NCI-H2107 treated with DMSO at 0.1 percent for 48 hours (cell line): ENCODE measurements around the gene ADD3.
"Not testable (repeated sequence)": the region's sequence is repeated elsewhere in the genome, so short reads cannot be mapped to it uniquely, and the experiment has no call there.

Experiments used
- DNase-seq: peaks from one replicate; lab custom pipeline; 2025; ENCODE audit not compliant: unreplicated experiment; lab: John Stamatoyannopoulos, UW

ADD3 gene

GRCh38 chr10:110033701-110034235 lies 26.0 kb downstream of the ADD3 start:
- DNase-seq = no peak

DNA sequence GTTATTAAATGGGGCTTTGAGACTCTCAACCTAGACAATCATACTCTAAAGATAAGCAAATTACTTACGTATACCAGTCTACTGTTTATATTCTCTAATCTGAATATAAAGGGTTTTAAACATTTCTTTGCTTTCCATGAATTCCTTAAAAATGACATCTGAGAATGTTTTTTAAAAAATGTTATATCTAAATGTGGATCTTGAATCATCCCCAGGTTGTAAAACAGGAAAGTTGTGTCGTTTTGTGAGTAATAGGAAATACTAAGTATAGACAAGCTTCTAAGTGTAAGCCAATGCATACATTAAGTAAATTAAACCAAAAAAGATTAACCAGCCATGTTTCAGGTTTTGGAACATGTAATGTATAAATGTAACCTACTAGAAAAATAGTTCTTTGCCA lies 26.8 kb downstream of the ADD3 start:
- DNase-seq = no peak

GRCh38 chr10:110035070-110035921 lies 27.5 kb downstream of the ADD3 start:
- no peak for DNase-seq

DNA sequence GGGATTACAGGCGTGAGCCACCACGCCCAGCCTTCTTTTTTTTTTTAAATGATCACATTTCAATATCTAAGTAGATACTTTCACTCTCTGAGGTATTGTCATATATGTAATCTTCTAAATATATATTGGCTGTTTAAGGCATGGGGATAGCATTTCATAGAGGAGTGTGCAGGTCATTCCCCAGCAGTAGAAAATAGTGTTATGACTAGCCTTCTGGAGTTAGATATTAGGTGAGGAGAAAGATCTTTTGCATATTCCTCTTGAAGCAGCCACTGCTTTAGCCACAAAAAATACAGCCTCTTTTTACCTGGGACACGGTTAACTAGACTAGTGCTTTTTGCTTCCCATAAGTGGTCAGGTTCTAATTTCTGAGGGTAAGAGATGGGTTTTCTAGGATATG lies 28.9 kb downstream of the ADD3 start:
- no peak for DNase-seq

DNA sequence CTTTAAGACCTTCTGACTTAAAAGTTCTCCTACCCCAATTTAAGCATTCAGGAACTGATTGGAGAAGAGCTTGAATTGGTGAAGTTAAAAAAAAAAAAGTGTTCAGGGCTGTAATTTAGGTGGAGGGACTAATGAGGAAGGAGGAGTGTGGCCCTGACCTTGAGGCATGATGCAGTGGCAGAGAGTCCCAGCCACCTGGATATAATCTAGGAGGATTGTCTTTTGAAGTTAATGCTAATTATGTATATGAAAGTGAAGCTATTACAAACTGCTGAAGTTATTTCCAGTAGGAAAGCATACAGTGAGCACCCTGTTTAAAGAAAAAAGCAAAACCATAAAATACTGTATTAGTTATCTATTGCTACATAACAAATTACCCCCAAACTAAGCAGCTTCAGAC lies 31.5 kb downstream of the ADD3 start:
- no peak for DNase-seq

GRCh38 chr10:110040108-110040507 lies 32.3 kb downstream of the ADD3 start:
- DNase-seq = no peak

DNA sequence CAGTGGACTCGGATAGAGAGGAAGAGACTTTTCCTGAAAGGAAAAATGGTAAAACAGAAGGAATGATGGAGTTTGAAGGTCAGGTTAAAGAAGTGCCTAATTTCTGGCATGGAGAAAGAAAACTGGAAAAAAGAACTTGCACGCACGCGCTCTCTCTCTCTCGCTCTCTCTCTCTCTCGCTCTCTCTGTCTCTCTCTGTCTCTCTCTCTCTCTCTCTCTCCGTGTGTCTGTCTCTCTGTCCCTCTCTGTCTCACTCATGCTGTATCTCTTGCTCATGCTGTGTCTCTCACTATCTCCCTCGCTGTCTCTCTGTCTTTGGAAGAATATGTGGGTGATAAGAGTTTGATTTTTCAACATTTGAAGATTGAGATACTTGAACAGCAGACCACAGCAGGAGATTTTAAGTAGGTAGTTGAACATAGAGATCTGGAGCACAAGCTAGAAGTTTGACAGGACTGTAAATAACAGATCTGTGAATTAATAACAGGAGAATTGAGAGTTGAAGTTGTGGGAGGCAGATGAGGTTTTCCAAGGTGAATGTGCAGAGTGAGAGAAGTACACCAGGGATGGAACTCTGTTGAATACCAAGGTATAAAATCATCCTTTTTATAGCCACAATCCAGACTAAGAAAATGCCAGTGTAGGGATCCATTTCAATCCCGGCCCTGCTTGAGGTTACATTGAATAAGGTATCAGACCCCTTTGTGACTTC lies 33.1 kb downstream of the ADD3 start:
- DNase-seq = no peak

GRCh38 chr10:110041479-110041829 lies 33.7 kb downstream of the ADD3 start:
- DNase-seq = no peak

DNA sequence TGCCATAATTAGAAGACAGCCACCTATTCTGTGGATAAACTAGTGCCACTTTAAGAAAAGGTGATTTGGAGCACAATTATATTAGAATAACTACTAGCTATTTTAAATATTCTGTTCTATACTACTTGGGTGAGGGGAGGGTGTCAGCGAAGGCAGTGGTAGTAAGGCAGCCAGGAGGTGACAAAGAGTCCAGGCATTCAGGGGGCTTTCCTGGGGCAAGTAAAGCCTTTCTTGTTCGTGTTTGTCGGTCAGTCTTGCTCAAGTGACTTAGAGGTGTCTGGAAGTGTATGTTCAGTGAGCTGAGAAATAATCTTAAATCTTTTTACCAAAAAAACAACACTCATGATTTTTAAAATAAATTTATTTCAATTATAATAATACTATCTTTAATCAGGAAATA lies 34.4 kb downstream of the ADD3 start:
- DNase-seq = no peak

DNA sequence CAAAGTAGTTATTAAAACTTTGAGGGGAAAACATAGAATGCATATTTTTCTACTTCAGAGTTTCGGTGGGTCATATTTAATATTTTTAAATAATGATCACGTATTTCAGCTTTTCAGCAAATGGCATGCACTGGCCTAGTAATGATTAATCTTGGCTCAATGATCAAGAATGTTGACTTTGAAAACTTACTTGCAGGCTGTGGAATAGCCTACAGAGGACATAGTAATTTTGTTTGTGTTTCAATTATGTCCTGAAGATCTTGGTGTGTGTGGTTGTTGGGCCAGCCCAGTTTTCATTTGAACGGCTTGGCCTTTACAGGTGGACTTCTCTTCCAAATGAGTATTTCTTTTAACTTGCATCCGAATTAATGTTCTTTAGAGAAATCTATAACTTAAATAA lies 35.1 kb downstream of the ADD3 start:
- no peak for DNase-seq

DNA sequence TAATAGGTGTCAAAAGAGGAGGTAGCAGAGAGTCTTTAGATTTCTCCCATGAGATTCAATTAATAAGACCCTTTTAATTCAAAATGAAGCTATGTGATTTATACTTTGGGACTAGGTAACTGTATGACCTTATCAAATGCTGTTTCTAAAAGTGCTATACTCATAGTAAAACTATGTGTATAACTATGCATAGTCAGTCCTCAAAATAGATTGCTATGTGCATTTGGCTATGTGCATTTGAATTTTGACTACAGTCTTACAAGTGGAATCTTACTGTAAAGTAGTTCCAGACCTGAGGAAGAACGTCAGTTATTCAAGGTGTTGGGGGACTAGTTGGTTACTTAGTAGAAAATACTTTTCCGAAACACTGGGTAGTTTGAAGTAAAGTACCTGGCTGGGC lies 36.9 kb downstream of the ADD3 start:
- no peak for DNase-seq

- DNase-seq = no peak
These were observed 38.0 kb downstream of the ADD3 start for GRCh38 chr10:110045772-110046171.

DNA sequence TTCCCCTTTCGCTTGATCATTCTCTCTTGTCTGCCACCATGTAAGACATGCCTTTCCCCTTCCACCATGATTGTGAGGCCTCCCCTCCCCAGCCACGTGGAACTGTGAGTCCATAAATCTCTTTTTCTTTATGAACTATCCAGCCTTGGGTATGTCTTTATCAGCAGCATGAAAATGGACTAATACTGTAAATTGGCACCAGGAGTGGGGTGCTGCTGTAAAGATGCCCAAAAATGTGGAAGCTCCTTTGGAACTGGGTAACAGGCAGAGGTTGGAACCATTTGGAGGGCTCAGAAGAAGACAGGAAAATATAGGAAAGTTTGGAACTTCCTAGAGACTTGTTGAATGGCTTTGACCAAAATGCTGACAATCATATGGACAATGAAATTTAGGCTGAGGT lies 40.4 kb downstream of the ADD3 start:
- not testable (repeated sequence) for DNase-seq

- no peak for DNase-seq
These were observed 41.0 kb downstream of the ADD3 start for GRCh38 chr10:110048781-110049180.

DNA sequence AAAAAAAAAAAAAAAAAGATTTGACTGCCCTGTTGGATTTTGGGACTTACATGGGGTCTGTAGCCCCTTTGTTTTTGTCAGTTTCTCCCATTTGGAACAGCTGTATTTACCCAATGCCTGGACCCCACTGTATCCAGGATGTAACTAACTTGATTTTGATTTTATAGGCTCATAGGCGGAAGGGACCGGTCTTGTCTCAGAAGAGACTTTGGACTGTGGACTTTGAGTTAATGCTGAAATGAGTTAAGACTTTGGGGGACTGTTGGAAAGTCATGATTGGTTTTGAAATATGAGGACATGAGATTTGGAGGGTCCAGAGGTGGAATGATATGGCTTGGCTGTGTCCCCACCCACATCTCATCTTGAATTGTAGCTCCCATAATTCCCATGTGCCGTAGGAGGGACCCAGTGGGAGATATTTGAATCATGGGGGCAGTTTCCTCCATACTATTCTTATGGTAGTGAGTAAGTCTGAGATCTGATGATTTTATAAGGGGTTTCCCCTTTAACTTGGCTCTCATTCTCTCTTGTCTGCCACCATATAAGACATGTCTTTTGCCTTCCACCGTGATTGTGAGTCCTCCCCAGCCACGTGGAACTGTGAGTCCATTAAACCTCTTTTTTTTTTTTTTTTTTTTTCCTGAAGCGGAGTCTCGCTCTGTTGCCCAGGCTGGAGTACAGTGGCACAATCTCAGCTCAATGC lies 42.3 kb downstream of the ADD3 start:
- not testable (repeated sequence) for DNase-seq

- DNase-seq = no peak
These were observed 43.7 kb downstream of the ADD3 start for GRCh38 chr10:110051487-110051886.

GRCh38 chr10:110052916-110053315 lies 45.1 kb downstream of the ADD3 start:
- no peak for DNase-seq

GRCh38 chr10:110056822-110057221 lies 49.0 kb downstream of the ADD3 start:
- DNase-seq = no peak

DNA sequence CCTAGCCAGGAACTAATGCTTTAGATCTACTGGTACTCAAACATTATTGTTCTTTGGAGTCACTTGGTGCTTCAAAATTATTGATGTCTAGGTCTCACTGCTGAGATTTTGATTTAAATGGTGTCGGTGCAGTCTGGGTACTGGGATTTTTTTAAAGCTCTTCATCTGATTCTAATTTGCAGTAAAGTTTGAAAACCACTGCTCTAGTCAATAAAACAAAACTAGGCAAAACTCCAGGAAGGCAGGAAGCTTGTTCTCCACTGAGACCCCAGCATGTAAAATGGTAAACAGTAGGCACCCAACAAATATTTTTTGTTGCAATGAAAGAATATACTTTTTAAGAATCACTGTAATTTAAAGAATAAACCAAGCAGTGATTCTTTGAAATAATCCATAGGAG lies 49.7 kb downstream of the ADD3 start:
- no peak for DNase-seq

GRCh38 chr10:110058212-110058611 lies 50.4 kb downstream of the ADD3 start:
- DNase-seq = no peak

GRCh38 chr10:110059925-110060324 lies 52.1 kb downstream of the ADD3 start:
- DNase-seq = no peak

GRCh38 chr10:110061687-110062086 lies 53.9 kb downstream of the ADD3 start:
- DNase-seq = no peak
